Frontal cortex (tissue), 4 donors: Measurements from ENCODE around the gene PDE4DIP. TPM values are rescaled to one million over a fixed set of nuclear protein-coding genes. Genes with fewer than 3 reads are reported as not detected.
"Not testable (repeated sequence)": the region's sequence is repeated elsewhere in the genome, so short reads cannot be mapped to it uniquely, and the experiment has no call there.

Source experiments
- DNase-seq, 2 donors: peaks; one replicate each; pipeline ENCODE4 v3.0.0; 2012; ENCODE audit warnings: low spot score in 2 of 2
- FAIRE-seq: peaks from 2 replicates; lab custom pipeline; 2012; peaks lifted over from hg19 to GRCh38; lab: Jason Lieb, UNC
- total RNA-seq: library from RNA; depleted of rRNA; stranded (reverse); fragments of >200 nt; gene quantifications from one replicate; pipeline ENCODE4 v1.2.3, GENCODE V29; 2014
- donor health status: control.
- donor health status: control.
- donor health status: control.

The PDE4DIP gene
- total RNA-seq, 1 donor from 2014 or later = 266 TPM

DNA sequence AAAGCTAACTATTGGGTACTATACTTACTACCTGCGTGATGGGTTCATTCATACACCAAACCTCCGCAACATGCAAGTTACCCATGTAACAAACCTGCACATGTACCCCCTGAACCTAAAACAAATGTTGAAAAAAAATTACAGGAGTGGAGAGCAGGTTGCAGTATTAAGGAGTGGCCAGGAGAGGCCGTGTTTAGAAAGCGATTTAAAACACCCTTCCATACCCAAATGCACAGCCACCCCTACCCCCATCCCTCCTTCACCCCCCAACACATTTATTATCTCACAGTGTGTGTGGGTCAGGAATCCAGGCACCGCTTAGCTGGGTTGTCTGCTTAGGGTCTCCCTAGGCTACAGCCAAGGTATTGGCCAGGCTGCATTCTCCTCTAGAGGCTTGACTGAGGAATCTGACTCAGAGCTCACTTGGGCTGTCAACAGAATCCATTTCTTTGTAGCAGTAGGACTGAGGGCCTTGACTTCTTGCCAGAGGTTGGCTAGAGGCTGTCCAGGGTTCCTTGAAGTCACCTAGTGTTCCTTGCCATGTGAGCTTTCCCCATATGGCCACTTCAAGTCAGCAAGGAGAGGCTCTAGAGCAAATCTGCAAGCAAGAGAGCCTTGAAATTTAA lies 67.2 kb downstream of the PDE4DIP start:
- not testable (repeated sequence) for DNase-seq, FAIRE-seq

DNA sequence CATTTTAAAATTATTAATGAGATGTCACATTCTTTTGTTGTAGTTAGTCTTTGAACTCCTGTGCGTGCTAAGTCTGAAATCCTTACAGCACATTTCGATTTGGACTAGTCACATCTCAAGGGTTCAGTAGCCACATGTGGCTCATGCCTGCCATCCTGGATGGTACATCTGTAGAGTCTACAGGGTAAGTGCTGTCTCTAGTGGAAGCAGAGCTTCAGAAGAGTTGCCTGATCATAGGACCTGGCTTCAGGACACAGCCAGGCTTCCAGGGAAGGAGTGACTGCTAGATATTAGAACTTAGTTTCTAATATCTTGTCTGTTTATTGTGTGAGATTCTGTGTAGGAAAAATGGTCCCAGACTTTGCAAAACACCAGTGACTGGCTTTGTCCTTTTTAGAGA lies 72.0 kb downstream of the PDE4DIP start:
- FAIRE-seq, DNase-seq: not testable (repeated sequence)

DNA sequence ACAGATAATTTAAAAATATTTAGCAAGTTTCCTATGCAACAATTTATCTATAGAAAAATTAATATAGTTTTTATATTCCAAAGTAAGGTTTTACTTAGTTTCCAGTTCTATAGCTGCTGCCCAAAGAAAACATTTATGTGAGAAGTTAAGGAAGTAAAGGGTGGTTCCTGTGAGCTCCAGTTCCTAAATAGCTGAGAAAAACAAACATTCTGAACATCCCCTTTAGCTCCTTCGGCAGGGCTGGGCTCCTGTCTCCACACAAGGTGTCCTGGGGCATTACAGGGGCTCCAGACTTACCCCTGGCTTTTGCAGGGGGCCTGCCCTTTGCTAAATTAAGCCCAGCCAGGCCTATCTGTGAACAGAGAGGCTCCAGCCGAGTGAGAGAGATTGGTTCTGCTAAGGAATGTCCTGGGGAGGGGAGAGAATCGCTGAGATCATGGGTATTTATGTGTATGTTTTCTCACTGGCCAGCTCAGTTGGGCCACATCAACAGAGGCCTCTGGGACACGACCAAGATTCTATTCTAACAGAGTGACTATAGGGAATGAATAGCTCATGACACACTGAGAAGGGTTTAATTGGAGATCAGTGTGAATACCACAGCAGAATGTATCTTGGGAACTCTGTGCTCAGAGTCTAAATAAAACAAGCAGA lies 72.6 kb downstream of the PDE4DIP start:
- FAIRE-seq, DNase-seq: not testable (repeated sequence)

DNA sequence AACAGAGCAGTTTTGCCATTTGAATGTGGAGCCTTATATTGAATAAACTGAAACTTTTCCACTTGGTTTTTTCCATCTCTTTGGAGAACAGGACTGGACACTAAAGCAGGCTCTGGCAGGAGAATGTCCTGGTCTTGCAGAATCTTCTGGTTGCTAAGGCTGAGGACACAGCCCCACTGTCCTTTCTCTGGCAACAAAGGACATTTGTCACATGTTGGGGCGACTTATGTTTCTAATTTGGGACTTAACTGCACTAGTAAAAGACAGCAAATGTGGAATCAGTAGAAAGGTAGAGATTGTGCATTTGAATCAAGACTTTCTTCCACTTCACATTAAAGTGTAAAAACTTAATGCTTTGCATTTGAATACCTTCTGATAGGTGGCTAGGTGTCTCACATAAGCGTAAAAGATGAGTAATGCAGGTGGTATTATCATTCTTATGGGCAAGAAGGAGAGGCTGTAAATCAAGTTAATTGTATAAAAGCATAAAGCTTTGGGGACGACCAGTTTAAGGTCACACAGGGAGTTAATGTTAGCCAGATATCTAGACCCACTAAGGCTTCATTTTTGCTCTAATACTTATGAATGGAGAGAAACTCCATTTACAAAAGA lies 74.7 kb downstream of the PDE4DIP start:
- FAIRE-seq = not testable (repeated sequence)

DNA sequence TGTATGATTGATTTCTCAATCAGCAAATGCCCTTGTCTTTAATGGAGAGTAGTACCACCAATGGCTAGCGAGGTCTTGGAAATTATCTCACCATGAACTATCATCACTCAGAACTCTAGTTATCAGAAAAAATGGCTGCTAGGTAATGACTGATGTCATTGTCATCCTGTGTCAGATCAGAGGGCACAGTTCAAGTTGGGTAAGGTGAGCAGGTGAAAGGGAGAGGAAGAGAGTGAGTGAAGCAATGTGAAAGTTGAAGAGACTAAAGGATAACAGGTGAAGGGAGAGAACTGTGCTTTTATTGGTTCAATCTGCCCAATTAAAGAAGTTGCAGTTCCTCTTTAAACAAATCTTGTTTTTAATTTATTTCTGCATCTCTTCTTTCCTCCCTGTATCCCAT lies 76.8 kb downstream of the PDE4DIP start:
- FAIRE-seq, DNase-seq: not testable (repeated sequence)

More for the DNA sequence above, 74.7 kb downstream of the PDE4DIP start:
- not testable (repeated sequence) for DNase-seq

DNA sequence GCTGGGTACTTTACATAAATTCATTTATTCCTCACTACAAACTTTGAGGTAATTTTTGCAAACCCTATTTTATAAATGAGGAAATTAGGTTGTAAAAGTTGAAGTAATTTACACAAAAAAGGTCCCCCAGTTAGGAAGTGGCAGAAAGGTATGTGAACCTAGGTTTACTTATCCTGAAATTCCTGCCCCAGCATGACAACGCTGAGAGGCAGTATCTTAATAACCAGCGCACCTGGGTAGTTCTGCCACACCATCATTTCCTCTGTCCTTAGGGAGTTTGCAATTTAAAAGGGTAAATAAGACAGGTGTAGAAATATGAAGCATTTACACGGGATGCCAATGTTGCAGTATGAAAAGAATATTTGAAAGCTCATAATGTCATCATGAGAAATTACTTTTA lies 79.6 kb downstream of the PDE4DIP start:
- not testable (repeated sequence) for DNase-seq, FAIRE-seq

DNA sequence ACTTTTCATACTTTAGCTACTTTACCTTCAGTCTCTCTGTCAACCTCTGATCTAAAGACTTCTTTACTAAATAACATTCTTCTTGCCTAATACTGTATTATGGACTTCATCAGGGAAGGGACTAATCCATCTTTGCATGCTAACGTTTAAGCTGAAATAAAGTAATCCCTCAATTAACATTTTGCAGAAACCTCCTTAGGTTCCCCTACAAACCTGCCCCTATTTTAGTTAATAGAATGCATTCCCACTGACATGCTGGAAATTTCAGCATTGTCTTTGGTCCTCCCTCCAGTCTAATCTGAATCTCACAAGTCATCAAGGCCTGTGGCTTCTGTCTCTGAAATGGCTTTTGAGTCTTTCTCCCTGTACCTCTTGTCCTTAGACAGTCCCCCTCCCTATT lies 83.4 kb downstream of the PDE4DIP start:
- not testable (repeated sequence) for DNase-seq, FAIRE-seq

DNA sequence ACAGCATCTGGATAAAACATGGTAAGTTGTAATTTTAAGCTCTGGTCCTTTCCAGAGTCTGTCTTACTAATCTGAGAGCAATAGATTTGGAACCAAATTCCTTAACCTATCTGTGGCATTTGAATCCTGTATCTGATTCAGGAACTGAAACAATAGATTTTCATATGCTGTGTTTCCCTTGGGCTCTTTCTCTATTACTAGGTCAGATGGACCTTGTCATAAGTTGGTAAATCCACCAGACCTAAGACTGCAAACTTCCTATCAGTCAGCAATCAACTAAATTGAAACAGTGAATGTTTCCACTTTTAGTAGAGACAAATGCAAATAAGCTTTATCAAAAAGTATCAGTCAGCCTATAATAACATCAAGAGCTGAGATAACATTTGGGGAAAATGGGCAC lies 85.0 kb downstream of the PDE4DIP start:
- FAIRE-seq, DNase-seq: not testable (repeated sequence)

DNA sequence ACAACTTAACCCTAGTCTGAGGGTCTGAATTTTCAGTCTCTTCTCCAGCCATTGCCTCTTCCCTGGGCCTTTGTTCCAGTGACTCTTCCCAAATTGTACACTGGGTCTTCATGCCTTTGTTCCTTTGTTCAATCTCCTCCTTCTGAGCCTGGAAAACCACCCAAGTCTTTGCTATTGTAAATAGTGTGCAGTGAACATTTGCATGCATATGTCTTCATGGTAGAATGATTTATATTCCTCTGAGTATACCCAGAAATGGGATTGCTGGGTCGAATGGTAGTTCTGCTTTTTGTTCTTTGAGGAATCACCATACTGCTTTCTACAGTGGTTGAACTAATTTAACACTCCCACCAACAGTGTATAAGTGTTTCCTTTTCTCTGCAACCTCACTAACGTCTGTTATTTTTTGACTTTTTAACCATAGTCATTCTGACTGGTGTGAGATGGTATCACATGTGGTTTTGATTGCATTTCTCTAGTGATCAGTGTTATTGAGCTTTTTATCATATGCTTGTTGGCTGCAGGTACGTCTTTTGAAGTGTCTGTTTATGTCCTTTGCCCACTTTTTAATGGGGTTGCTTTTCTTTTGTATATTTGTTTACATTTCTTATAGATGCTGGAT lies 91.3 kb downstream of the PDE4DIP start:
- not testable (repeated sequence) for FAIRE-seq

DNA sequence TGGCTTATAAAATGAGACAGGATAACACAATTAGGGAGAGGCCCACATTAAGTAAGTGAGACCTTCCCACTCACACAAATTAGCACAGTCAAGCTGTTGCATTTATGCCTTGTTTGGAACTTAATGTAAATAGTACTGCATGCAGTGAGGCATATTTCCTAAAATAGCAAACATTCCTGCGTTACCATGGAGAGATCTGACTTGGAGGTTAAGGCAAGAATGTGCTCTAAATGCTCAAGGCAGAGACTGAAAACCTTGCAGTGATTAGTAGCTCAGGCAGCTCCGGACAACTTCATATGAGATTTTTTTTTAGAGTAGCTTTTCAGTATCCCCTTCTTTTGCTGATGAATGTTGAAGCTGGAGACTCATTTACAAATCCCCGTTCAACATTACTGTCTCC lies 98.7 kb downstream of the PDE4DIP start:
- FAIRE-seq = not testable (repeated sequence)

More for the DNA sequence above, 91.3 kb downstream of the PDE4DIP start:
- not testable (repeated sequence) for DNase-seq

DNA sequence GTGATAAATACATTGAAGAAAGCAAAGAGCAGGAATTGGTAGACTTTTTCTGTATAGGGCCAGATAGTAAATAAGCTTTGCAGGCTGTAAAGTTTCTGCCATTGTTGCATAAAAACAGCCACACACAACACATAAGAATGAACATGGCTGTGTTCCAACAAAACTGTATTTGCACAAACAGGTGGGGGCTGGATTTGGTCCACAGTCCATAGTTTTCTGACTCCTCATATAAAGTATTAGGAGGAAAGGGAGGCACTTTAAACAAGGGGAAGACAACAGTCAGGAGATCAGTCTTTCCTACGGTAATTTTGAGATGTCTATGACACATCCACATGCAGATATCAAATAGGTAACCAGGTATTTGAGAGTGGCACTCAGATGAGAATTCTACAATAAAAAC lies 100.9 kb downstream of the PDE4DIP start:
- DNase-seq, FAIRE-seq: not testable (repeated sequence)

More for the DNA sequence above, 98.7 kb downstream of the PDE4DIP start:
- DNase-seq = not testable (repeated sequence)

DNA sequence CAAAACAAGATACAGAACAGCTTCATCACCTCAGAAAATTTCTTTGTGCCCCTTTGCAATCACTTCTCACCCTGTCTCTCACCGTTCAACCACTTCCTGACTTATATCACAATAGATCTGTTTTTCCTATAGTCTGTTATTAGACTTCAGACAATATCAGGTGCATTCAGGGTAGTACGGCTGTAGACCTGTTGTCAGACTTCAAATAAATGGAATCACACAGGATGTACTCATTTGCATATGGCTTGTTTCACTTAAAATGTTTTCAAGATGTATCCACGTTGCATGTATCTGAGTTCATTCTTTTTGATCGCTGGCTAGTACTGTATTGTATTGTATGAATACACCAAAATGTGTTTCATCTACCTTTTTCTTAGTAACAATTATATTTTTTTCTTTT lies 104.5 kb downstream of the PDE4DIP start:
- not testable (repeated sequence) for FAIRE-seq, DNase-seq

DNA sequence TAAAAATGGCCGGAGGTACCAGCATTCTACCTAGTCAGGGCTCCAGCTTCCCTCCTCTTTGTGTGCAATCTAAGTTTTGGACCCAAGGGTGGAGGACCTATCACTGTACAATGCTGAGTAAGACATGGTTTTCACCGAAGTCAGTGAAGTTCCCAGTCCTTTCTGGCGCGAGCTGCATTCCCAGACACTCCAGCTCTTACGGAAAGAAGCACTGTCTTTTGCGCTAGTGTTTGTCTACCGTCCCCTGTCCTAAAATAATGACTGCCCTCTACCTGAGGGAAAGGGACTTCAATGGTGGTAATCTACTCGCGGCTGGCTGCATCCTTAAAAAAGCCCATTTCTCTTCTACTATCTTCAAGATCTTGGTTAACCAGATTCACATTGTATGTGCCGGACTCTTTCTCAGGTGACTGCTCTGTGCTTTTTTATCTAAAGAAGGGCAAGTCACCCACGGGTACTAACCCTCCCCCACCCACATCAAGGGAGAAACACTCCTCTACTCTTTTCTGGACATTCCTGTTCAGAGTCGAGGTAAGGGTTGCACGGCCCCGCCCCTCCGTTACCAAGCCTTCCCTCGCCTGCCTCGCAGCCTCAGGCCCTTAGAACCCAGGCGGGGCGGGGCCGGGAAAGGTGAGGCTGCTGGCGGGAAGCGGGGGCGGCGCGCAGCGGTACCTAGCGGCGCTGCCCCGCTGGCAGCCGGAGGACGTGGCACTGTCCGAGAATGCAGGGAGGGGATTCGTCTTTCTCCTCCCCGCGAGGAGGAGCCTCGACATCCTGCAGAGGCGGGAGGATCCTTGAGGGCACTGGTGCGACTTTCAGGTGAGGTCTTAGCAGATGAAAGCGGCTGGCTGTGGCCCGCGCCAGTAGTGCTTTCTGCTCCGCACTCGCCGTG lies 107.4 kb downstream of the PDE4DIP start:
- not testable (repeated sequence) for DNase-seq, FAIRE-seq

DNA sequence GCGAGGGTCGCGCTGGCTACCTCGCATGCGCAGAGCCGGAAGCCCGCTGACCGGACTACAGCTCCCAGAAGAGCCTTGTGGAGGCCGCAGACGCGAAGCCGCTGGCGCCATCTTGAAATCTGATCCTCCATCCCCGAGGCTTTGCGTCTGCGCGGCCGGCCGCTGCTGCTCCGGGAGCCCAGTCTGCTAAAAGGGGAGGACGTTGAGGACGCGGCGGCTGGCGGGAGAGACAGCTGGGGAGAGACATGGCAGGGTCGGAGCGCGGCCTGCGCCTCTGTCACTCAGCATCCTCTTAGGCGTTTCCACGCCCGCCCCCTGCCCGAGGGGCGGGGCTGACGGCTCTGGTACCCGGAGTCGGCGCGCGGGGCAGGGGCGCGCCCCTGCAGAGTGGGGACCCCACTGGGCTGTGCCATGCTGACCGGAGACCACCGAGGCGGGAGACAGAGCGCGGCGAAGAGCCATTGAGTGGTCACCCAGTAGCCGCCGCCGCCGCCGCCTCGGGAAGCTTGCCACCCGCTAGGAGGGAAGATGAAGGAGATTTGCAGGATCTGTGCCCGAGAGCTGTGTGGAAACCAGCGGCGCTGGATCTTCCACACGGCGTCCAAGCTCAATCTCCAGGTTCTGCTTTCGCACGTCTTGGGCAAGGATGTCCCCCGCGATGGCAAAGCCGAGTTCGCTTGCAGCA lies 108.2 kb downstream of the PDE4DIP start:
- not testable (repeated sequence) for DNase-seq

DNA sequence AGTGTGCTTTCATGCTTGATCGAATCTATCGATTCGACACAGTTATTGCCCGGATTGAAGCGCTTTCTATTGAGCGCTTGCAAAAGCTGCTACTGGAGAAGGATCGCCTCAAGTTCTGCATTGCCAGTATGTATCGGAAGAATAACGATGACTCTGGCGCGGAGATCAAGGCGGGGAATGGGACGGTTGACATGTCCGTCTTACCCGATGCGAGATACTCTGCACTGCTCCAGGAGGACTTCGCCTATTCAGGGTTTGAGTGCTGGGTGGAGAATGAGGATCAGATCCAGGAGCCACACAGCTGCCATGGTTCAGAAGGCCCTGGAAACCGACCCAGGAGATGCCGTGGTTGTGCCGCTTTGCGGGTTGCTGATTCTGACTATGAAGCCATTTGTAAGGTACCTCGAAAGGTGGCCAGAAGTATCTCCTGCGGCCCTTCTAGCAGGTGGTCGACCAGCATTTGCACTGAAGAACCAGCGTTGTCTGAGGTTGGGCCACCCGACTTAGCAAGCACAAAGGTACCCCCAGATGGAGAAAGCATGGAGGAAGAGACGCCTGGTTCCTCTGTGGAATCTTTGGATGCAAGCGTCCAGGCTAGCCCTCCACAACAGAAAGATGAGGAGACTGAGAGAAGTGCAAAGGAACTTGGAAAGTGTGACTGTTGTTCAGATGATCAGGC lies 108.8 kb downstream of the PDE4DIP start:
- peak; percentile 1 to 5 for DNase-seq
- not testable (repeated sequence) for FAIRE-seq

More for the DNA sequence above, 108.2 kb downstream of the PDE4DIP start:
- FAIRE-seq = not testable (repeated sequence)

DNA sequence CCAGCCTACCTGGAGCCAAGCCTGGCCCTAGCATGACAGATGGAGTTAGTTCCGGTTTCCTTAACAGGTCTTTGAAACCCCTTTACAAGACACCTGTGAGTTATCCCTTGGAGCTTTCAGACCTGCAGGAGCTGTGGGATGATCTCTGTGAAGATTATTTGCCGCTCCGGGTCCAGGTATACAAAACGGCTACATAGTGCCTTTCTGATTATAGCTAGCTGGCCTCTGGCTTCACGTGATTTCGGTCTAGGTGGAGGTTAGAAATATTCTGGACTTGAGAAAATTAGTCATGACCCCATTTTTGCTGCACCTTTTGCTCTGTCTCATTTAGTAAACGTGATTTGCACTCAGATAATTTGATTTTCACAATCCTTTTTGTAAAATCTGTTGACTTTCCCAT lies 109.5 kb downstream of the PDE4DIP start:
- FAIRE-seq, DNase-seq: not testable (repeated sequence)

DNA sequence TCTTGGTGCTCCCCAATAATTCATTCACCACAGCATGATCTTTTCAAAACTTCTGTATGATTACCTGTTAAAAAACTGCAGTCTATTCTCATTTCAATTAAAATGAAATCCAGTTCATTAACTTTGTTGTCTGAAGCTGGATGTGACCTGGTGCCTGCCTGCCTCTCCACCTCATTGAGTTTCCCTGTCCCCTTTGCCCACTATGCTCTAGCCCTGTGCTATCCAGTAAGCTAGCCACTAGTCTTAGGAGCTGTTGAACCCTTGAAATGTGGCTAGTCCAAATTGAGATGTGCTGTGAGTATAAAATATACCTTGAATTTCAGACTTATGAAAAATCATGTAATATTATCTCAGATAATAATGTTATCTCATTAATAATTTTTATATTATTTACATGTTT lies 114.1 kb downstream of the PDE4DIP start:
- FAIRE-seq, DNase-seq: not testable (repeated sequence)
